HG03354 (cell line): ENCODE data around the gene FAT1.

Experiments
- ATAC-seq: cut with Tn5 transposase; IDR thresholded peaks from one replicate; pipeline ENCODE4 v1.9.1; 2021; ENCODE audit warnings: mild to moderate bottlenecking; ENCODE audit not compliant: unreplicated experiment, poor library complexity, severe bottlenecking

FAT1 gene

GRCh38 chr4:186545436-186545835, 178.2 kb downstream of the FAT1 start:
- no peak for ATAC-seq

GRCh38 chr4:186543206-186543605, 180.4 kb downstream of the FAT1 start:
- ATAC-seq: no peak

GRCh38 chr4:186541801-186542200, 181.9 kb downstream of the FAT1 start:
- no peak for ATAC-seq

- no peak for ATAC-seq
Measured at GRCh38 chr4:186537843-186538521, 185.7 kb downstream of the FAT1 start.
